ENCODE results near the gene DENND1B. TPM values are rescaled to one million over a fixed set of nuclear protein-coding genes. Genes with fewer than 3 reads are reported as not detected.

DENND1B gene
- total RNA-seq, 1 experiment from 2014 or later, result 20.9 TPM

DNA sequence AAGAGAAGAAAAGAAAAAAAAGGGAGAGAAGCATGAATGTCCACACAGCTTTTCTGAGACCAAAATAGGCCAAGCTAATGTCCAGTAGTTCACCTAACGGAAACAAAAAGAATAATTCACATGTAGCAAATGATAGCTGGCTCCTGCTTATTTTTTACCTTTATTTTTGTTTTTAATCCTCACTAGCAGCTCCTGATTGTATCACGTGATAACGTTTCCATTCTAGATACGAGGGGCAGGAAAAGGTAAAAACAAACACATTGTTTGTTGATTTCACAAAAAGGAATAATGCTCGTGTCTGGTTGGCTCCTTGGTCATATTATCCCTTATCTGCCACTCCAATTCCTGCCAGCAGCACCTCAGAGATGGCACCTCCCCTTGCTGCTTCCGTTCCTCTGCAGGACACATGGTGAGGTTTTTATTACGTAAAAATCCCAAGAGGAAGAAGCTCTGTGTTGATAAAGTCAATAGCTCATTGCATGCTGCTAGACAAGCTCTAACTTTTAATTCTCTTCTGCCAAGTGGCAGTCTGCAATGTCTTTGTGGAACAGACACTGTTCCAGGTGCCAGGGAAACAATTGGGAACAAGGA lies 305.6 kb downstream of the DENND1B start:
- Mint-ChIP-seq H3K27ac (ENCODE audit: low read depth, unreplicated experiment) (no peak overlapping the region), H3K36me3 (ENCODE audit: insufficient read depth, unreplicated experiment) (no peaks in the 10 kb centered on the region), H3K4me3 (ENCODE audit: unreplicated experiment) (no peak overlapping the region), H3K9me3 (ENCODE audit: unreplicated experiment) (no peaks in the 10 kb centered on the region), H3K4me1 (ENCODE audit: insufficient read depth, unreplicated experiment) (no peaks in the 10 kb centered on the region), H3K27me3 (ENCODE audit: insufficient read depth, unreplicated experiment) (no peaks in the 10 kb centered on the region)
- intact Hi-C loops (cut with micrococcal nuclease), result no loop called here
- TF ChIP-seq, protein P1, sequence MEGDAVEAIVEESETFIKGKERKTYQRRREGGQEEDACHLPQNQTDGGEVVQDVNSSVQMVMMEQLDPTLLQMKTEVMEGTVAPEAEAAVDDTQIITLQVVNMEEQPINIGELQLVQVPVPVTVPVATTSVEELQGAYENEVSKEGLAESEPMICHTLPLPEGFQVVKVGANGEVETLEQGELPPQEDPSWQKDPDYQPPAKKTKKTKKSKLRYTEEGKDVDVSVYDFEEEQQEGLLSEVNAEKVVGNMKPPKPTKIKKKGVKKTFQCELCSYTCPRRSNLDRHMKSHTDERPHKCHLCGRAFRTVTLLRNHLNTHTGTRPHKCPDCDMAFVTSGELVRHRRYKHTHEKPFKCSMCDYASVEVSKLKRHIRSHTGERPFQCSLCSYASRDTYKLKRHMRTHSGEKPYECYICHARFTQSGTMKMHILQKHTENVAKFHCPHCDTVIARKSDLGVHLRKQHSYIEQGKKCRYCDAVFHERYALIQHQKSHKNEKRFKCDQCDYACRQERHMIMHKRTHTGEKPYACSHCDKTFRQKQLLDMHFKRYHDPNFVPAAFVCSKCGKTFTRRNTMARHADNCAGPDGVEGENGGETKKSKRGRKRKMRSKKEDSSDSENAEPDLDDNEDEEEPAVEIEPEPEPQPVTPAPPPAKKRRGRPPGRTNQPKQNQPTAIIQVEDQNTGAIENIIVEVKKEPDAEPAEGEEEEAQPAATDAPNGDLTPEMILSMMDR (IDR thresholded peaks at IDR 0.05; ENCODE audit: unreplicated experiment), result no peak
- CTCF ChIA-PET, result interaction anchor here (0.6 kb wide), 1 partner anchor 536 kb away, joined by 3 read pairs; no protein-coding TSS in a partner anchor
- BruUV-seq (replicated peaks), result no TSS peak
- POLR2A ChIA-PET, result interaction anchor here (0.6 to 1.2 kb wide), 2 partner anchors 15 to 167 kb away, joined by 3 to 4 read pairs; no protein-coding TSS in a partner anchor
- DNase-seq (ENCODE audit: unreplicated experiment), result no peak

DNA sequence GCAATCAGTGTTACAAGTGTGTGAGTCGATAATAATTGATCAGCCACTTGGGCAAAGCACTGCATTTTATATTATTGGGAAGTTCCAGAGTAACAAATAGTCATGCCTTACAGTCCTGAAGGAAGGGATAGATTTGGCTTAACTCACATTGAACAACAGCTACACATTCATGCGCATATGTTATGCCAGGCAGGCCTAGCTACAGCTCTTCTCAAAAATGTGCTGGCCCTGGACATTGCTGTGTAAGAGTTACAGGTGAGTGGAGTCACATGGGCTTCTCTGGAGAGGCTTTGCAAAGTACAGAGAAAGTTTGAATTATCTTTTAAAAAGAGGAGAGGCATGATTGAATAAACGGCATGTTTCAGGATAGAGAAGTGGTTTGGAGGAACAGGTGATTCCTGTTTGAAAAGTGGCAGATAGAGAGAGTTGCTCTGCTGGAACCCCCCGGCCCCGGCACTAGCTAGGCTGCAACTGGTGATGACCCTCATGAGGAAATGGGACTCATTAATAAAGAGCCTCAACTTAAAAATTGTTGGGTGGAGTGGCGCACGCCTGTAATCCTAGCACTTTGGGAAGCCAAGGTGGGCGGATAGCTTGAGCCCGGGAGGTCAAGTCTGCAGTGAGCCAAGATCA lies 306.6 kb downstream of the DENND1B start:
- no peaks in the 10 kb centered on the region for H3K27me3 Mint-ChIP-seq (ENCODE audit: insufficient read depth, unreplicated experiment)
- peaks cover 8% of the 10 kb centered on the region for H3K4me1 Mint-ChIP-seq (ENCODE audit: insufficient read depth, unreplicated experiment)
- no peaks in the 10 kb centered on the region for H3K9me3 Mint-ChIP-seq (ENCODE audit: unreplicated experiment)
- H3K4me3 Mint-ChIP-seq (ENCODE audit: unreplicated experiment), result no peak overlapping the region
- intact Hi-C loops (cut with micrococcal nuclease), result no loop called here
- H3K36me3 Mint-ChIP-seq (ENCODE audit: insufficient read depth, unreplicated experiment), result no peaks in the 10 kb centered on the region
- no peak for DNase-seq (ENCODE audit: unreplicated experiment)
- H3K27ac Mint-ChIP-seq (ENCODE audit: low read depth, unreplicated experiment), result no peak overlapping the region
- BruUV-seq (replicated peaks), result no TSS peak
- CTCF ChIA-PET, result interaction anchor here (0.5 to 0.6 kb wide), 3 partner anchors 69 to 535 kb away, joined by 3 to 7 read pairs (median 3); no protein-coding TSS in a partner anchor
- POLR2A ChIA-PET, result no interaction called here
- TF ChIP-seq, protein P1 (IDR thresholded peaks at IDR 0.05; ENCODE audit: unreplicated experiment), result no peak

DNA sequence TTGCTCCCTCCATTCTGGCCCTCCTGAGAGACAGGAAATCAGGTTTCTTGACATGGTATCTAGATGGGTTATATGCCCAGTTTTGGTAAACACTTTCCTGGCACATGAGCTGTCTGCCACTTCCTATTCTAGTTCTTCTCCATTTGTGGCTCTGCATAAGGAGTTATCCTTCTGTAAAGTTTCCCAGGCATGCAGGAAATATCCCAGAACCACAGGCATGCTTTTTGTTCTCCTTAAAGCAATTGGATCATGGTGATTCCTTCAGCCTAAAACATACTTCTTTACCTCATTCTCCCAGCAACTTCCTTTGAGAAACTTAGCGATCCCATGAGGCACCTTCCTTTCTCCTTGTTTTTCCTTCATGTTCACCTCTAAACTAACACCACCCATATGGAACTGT lies 307.4 kb downstream of the DENND1B start:
- no peak overlapping the region for H3K4me3 Mint-ChIP-seq (ENCODE audit: unreplicated experiment)
- no peaks in the 10 kb centered on the region for H3K36me3 Mint-ChIP-seq (ENCODE audit: insufficient read depth, unreplicated experiment)
- POLR2A ChIA-PET, result no interaction called here
- TF ChIP-seq, protein P1 (IDR thresholded peaks at IDR 0.05; ENCODE audit: unreplicated experiment), result no peak
- no peak overlapping the region for H3K27ac Mint-ChIP-seq (ENCODE audit: low read depth, unreplicated experiment)
- no peaks in the 10 kb centered on the region for H3K9me3 Mint-ChIP-seq (ENCODE audit: unreplicated experiment)
- CTCF ChIA-PET, result interaction anchor here (0.5 kb wide), 1 partner anchor 68 kb away, joined by 7 read pairs; no protein-coding TSS in a partner anchor
- intact Hi-C loops (cut with micrococcal nuclease), result no loop called here
- no peaks in the 10 kb centered on the region for H3K27me3 Mint-ChIP-seq (ENCODE audit: insufficient read depth, unreplicated experiment)
- DNase-seq (ENCODE audit: unreplicated experiment), result no peak
- H3K4me1 Mint-ChIP-seq (ENCODE audit: insufficient read depth, unreplicated experiment), result peaks cover 13% of the 10 kb centered on the region
- no TSS peak for BruUV-seq (replicated peaks)

DNA sequence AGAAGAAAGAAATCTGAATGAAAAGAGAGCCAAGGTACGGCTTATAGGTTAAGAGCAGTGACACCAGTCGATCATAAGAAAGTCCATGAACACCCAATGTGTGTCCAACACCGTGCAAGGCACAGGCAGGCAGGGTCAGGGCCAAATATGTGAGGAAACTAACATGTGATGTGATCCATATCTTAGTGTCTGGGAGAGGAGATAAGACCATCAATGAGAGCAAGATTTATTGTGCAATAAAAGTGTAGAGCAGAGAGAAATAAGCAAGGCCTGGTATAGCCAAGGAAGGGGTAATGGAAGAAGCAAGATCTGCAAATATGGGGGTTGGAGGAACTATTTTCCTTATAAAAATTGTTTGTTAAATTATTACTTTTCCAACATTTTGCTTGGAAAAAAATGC lies 308.5 kb downstream of the DENND1B start:
- Mint-ChIP-seq H3K4me1 (ENCODE audit: insufficient read depth, unreplicated experiment) (peaks cover 17% of the 10 kb centered on the region), H3K27me3 (ENCODE audit: insufficient read depth, unreplicated experiment) (no peaks in the 10 kb centered on the region), H3K27ac (ENCODE audit: low read depth, unreplicated experiment) (no peak overlapping the region), H3K4me3 (ENCODE audit: unreplicated experiment) (no peak overlapping the region), H3K36me3 (ENCODE audit: insufficient read depth, unreplicated experiment) (no peaks in the 10 kb centered on the region), H3K9me3 (ENCODE audit: unreplicated experiment) (no peaks in the 10 kb centered on the region)
- ChIA-PET CTCF (interaction anchor here (0.6 kb wide), 1 partner anchor 23 kb away, joined by 3 read pairs; no protein-coding TSS in a partner anchor), POLR2A (interaction anchor here (0.6 to 0.9 kb wide), 2 partner anchors 13 to 18 kb away, joined by 3 to 5 read pairs; no protein-coding TSS in a partner anchor)
- no peak for DNase-seq (ENCODE audit: unreplicated experiment)
- no TSS peak for BruUV-seq (replicated peaks)
- TF ChIP-seq, protein P1 (IDR thresholded peaks at IDR 0.05; ENCODE audit: unreplicated experiment), result no peak
- intact Hi-C loops (cut with micrococcal nuclease), result no loop called here
